ENCODE data around the gene STK33. TPM values are rescaled to one million over a fixed set of nuclear protein-coding genes. Genes with fewer than 3 reads are reported as not detected.

The STK33 gene
- total RNA-seq, 1 donor from 2014 or later, result 17.9 TPM

- H3K9me3 Mint-ChIP-seq (ENCODE audit: unreplicated experiment), result no peaks in the 10 kb centered on the region
- H3K4me1 Mint-ChIP-seq (ENCODE audit: unreplicated experiment), result peaks cover 13% of the 10 kb centered on the region
- DNase-seq (ENCODE audit: low spot score), result no peak
- H3K4me3 Mint-ChIP-seq (ENCODE audit: unreplicated experiment), result no peak overlapping the region
- H3K36me3 Mint-ChIP-seq (ENCODE audit: low read depth, unreplicated experiment), result no peaks in the 10 kb centered on the region
- H3K27me3 Mint-ChIP-seq (ENCODE audit: unreplicated experiment), result peaks cover 2% of the 10 kb centered on the region
- no peak overlapping the region for H3K27ac Mint-ChIP-seq (ENCODE audit: unreplicated experiment)
- no peak for TF ChIP-seq CTCF (IDR thresholded peaks at IDR 0.05; ENCODE audit: unreplicated experiment)
Observed at GRCh38 chr11:8586184-8586583, 7.8 kb downstream of the STK33 start.

GRCh38 chr11:8584511-8584910, 9.5 kb downstream of the STK33 start:
- Mint-ChIP-seq H3K27me3 (ENCODE audit: unreplicated experiment) (peaks cover 2% of the 10 kb centered on the region), H3K4me1 (ENCODE audit: unreplicated experiment) (peaks cover 15% of the 10 kb centered on the region), H3K9me3 (ENCODE audit: unreplicated experiment) (peaks cover 4% of the 10 kb centered on the region), H3K27ac (ENCODE audit: unreplicated experiment) (no peak overlapping the region), H3K36me3 (ENCODE audit: low read depth, unreplicated experiment) (peaks cover 5% of the 10 kb centered on the region), H3K4me3 (ENCODE audit: unreplicated experiment) (no peak overlapping the region)
- no peak for DNase-seq (ENCODE audit: low spot score)
- no peak for TF ChIP-seq CTCF (IDR thresholded peaks at IDR 0.05; ENCODE audit: unreplicated experiment)

- no peak for DNase-seq (ENCODE audit: low spot score)
- H3K27me3 Mint-ChIP-seq (ENCODE audit: unreplicated experiment), result peaks cover 2% of the 10 kb centered on the region
- TF ChIP-seq CTCF (IDR thresholded peaks at IDR 0.05; ENCODE audit: unreplicated experiment), result no peak
- H3K9me3 Mint-ChIP-seq (ENCODE audit: unreplicated experiment), result peaks cover 4% of the 10 kb centered on the region
- peaks cover 5% of the 10 kb centered on the region for H3K36me3 Mint-ChIP-seq (ENCODE audit: low read depth, unreplicated experiment)
- no peak overlapping the region for H3K4me3 Mint-ChIP-seq (ENCODE audit: unreplicated experiment)
- H3K27ac Mint-ChIP-seq (ENCODE audit: unreplicated experiment), result no peak overlapping the region
- H3K4me1 Mint-ChIP-seq (ENCODE audit: unreplicated experiment), result peaks cover 15% of the 10 kb centered on the region
Observed at GRCh38 chr11:8584082-8584481, 9.9 kb downstream of the STK33 start.

GRCh38 chr11:8581300-8581699, 12.7 kb downstream of the STK33 start:
- Mint-ChIP-seq H3K36me3 (ENCODE audit: low read depth, unreplicated experiment) (peaks cover 5% of the 10 kb centered on the region), H3K4me3 (ENCODE audit: unreplicated experiment) (no peak overlapping the region), H3K4me1 (ENCODE audit: unreplicated experiment) (peaks cover 13% of the 10 kb centered on the region), H3K27me3 (ENCODE audit: unreplicated experiment) (no peaks in the 10 kb centered on the region), H3K27ac (ENCODE audit: unreplicated experiment) (no peak overlapping the region), H3K9me3 (ENCODE audit: unreplicated experiment) (peaks cover 4% of the 10 kb centered on the region)
- TF ChIP-seq CTCF (IDR thresholded peaks at IDR 0.05; ENCODE audit: unreplicated experiment), result no peak
- no peak for DNase-seq (ENCODE audit: low spot score)

- Mint-ChIP-seq H3K27me3 (ENCODE audit: unreplicated experiment) (no peaks in the 10 kb centered on the region), H3K27ac (ENCODE audit: unreplicated experiment) (no peak overlapping the region)
- TF ChIP-seq CTCF (IDR thresholded peaks at IDR 0.05; ENCODE audit: unreplicated experiment), result no peak
Observed at GRCh38 chr11:8577791-8578581, 16.0 kb downstream of the STK33 start.

More at GRCh38 chr11:8577791-8578581, 16.0 kb downstream of the STK33 start:
- Mint-ChIP-seq H3K4me3 (ENCODE audit: unreplicated experiment) (no peak overlapping the region), H3K36me3 (ENCODE audit: low read depth, unreplicated experiment) (peaks cover 5% of the 10 kb centered on the region), H3K9me3 (ENCODE audit: unreplicated experiment) (peaks cover 4% of the 10 kb centered on the region), H3K4me1 (ENCODE audit: unreplicated experiment) (peaks cover 6% of the 10 kb centered on the region)
- DNase-seq (ENCODE audit: low spot score), result no peak

Data from endothelial cell (in vitro differentiated cells).